Gastrocnemius medialis (tissue), 4 donors: Measurements from ENCODE around the gene CCT6A. TPM values are rescaled to one million over a fixed set of nuclear protein-coding genes. Genes with fewer than 3 reads are reported as not detected.
"Not testable (repeated sequence)": the region's sequence is repeated elsewhere in the genome, so short reads cannot be mapped to it uniquely, and the experiment has no call there.

Experiments
- ATAC-seq, 2 donors: fragments of 150-250 bp; one replicate each; pipeline ENCODE4 v1.9.1; 2016
- DNase-seq, 2 donors: peaks; one replicate each; pipeline ENCODE4 v3.0.0-alpha.2; 2019
- H3K27ac ChIP-seq, 4 donors: fragments of 200-600 bp; sonication (generic); 1 replicate in 1 of 4; 2 replicates in 3 of 4; pipeline ENCODE4 v1.5.1; 2016 to 2018; ENCODE audit warnings: mild to moderate bottlenecking in 2 of 4, moderate library complexity in 1 of 4
- H3K27me3 ChIP-seq, 3 donors: fragments of 200-600 bp; sonication (generic) in 2 of 3; 1 replicate in 1 of 3; 2 replicates in 2 of 3; pipeline versions ENCODE4 v1.5.1 to v1.6.0; 2016 to 2019; ENCODE audit warnings: mild to moderate bottlenecking in 1 of 3, moderate library complexity in 1 of 3
- H3K36me3 ChIP-seq, 2 donors: fragments of 200-600 bp; sonication (generic) in 1 of 2; one replicate each; pipeline ENCODE4 v1.5.1; 2017 to 2018
- H3K4me1 ChIP-seq, 2 donors: fragments of 200-600 bp; sonication (generic) in 1 of 2; one replicate each; pipeline ENCODE4 v1.5.1; 2016 to 2017; ENCODE audit warnings: mild to moderate bottlenecking in 2 of 2
- H3K4me3 ChIP-seq, 4 donors: fragments of 200-600 bp; sonication (generic) in 3 of 4; 1 replicate in 1 of 4; 2 replicates in 3 of 4; pipeline ENCODE4 v1.5.1; 2016 to 2019; ENCODE audit warnings: mild to moderate bottlenecking in 2 of 4
- H3K9me3 ChIP-seq, 3 donors: fragments of 200-600 bp; sonication (generic) in 2 of 3; 1 replicate in 1 of 3; 2 replicates in 2 of 3; pipeline ENCODE4 v1.5.1; 2016 to 2019
- CTCF ChIP-seq, 5 experiments: fragments of 450-650 bp in 3 of 5; fragments of 200-600 bp in 2 of 5; sonication (generic) in 2 of 5; IDR thresholded peaks in 4 of 5; conservative IDR thresholded peaks in 1 of 5; 1 replicate in 4 of 5; 2 replicates in 1 of 5; pipeline ENCODE4 v1.5.1; 2016 to 2019; ENCODE audit warnings: antibody characterized with exemption in 5 of 5, mild to moderate bottlenecking in 3 of 5, moderate library complexity in 3 of 5
- POLR2A ChIP-seq, 2 donors: fragments of 450-650 bp; IDR thresholded peaks; one replicate each; pipeline ENCODE4 v1.6.1; 2017; ENCODE audit warnings: antibody characterized with exemption in 2 of 2, mild to moderate bottlenecking in 2 of 2, moderate library complexity in 2 of 2
- in situ Hi-C, 4 donors: fragments of 200-750 bp; cut with MboI; loops; one replicate each; pipeline versions ENCODE4 v1.15.0 to v1.8.0; 2017; ENCODE audit warnings: low sequenced_read_pairs in 4 of 4
- intact Hi-C: fragments of 100-400 bp; cut with DNase I; formaldehyde crosslinking; loops from one replicate; pipeline ENCODE4 v1.15.1; 2023; ENCODE audit warnings: low total_unique reads
- total RNA-seq, 4 donors: library from RNA; depleted of rRNA; stranded (reverse); fragments of >200 nt; gene quantifications; one replicate each; pipeline versions ENCODE4 v1.1.0 to v1.2.3, GENCODE V29; 2016

Gene CCT6A
- total RNA-seq, 4 donors from 2014 or later: 95.9 to 158 (median 114) TPM

GRCh38 chr7:56046721-56047445 is 4.7 kb upstream of the CCT6A start:
- Histone ChIP-seq H3K27ac (no peak overlapping the region), H3K36me3 (peaks cover 0 to 5% of the 10 kb centered on the region in 2 donors), H3K27me3 (no peaks in the 10 kb centered on the region), H3K4me3 (no peak overlapping the region), H3K9me3 (no peaks in the 10 kb centered on the region), H3K4me1 (peaks cover 9 to 12% of the 10 kb centered on the region in 2 donors)
- no peak for ATAC-seq
- intact Hi-C loops: no loop called here
- TF ChIP-seq CTCF (IDR thresholded peaks at IDR 0.05 in 4 of 5, conservative IDR thresholded peaks at IDR 0.05 in 1 of 5): no peak
- TF ChIP-seq POLR2A (IDR thresholded peaks at IDR 0.05): no peak
- DNase-seq: no peak
- in situ Hi-C loops: no loop called here

- H3K4me3 ChIP-seq, H3K27ac ChIP-seq, H3K36me3 ChIP-seq, H3K9me3 ChIP-seq, in situ Hi-C loops, intact Hi-C loops, H3K27me3 ChIP-seq, ATAC-seq, DNase-seq: not testable (repeated sequence)
- peaks cover 14 to 17% of the 10 kb centered on the region in 2 donors for H3K4me1 ChIP-seq
Observed at GRCh38 chr7:56047446-56048116, 4.0 kb upstream of the CCT6A start.

- Histone ChIP-seq H3K4me3 (no peak overlapping the region), H3K9me3 (no peaks in the 10 kb centered on the region), H3K27ac (no peak overlapping the region), H3K36me3 (peaks cover 0 to 5% of the 10 kb centered on the region in 2 donors), H3K27me3 (no peaks in the 10 kb centered on the region), H3K4me1 (peaks cover 18 to 22% of the 10 kb centered on the region in 2 donors)
- no peak for DNase-seq
- in situ Hi-C loops (no loop called here), intact Hi-C loops (no loop called here)
- ATAC-seq: no peak
- TF ChIP-seq POLR2A (IDR thresholded peaks at IDR 0.05) (no peak), CTCF (IDR thresholded peaks at IDR 0.05 in 4 of 5, conservative IDR thresholded peaks at IDR 0.05 in 1 of 5) (no peak)
Observed at GRCh38 chr7:56048245-56048644, 3.3 kb upstream of the CCT6A start.

GRCh38 chr7:56048763-56049162 is 2.8 kb upstream of the CCT6A start:
- Histone ChIP-seq H3K36me3 (peaks cover 0 to 11% of the 10 kb centered on the region in 2 donors), H3K4me1 (peaks cover 18 to 22% of the 10 kb centered on the region in 2 donors)
- in situ Hi-C loops: not testable (repeated sequence)

GRCh38 chr7:56051053-56051338 is 569 bp upstream of the CCT6A start:
- DNase-seq (no peak), ATAC-seq (no peak)
- Histone ChIP-seq H3K27ac (peak overlapping the region; percentile 86 to 95 (median 90)), H3K4me3 (peak overlapping the region; percentile 76 to 86 (median 78)), H3K9me3 (no peaks in the 10 kb centered on the region), H3K4me1 (peaks cover 18 to 22% of the 10 kb centered on the region in 2 donors), H3K36me3 (peaks cover 0 to 32% of the 10 kb centered on the region in 2 donors), H3K27me3 (no peaks in the 10 kb centered on the region)
- in situ Hi-C loops (loop anchor here in 1 of 4 donors (25.0 kb wide), 3 partner anchors 89 to 1289 kb away; partner anchors contain the start of genes LANCL2, MRPS17, NIPSNAP2 and SEC61G), intact Hi-C loops (loop anchor here (1.0 to 5.0 kb wide), 5 partner anchors 13 to 164 kb away; partner anchors contain the start of genes CHCHD2, NIPSNAP2, SUMF2 and ZNF713)
- no peak for TF ChIP-seq CTCF (IDR thresholded peaks at IDR 0.05 in 4 of 5, conservative IDR thresholded peaks at IDR 0.05 in 1 of 5)
- TF ChIP-seq POLR2A (IDR thresholded peaks at IDR 0.05): no peak

More at GRCh38 chr7:56048763-56049162, 2.8 kb upstream of the CCT6A start:
- DNase-seq, H3K9me3 ChIP-seq, ATAC-seq, H3K4me3 ChIP-seq, H3K27ac ChIP-seq, intact Hi-C loops, H3K27me3 ChIP-seq: not testable (repeated sequence)
